ENCODE data around the gene BBS5.

BBS5 gene

DNA sequence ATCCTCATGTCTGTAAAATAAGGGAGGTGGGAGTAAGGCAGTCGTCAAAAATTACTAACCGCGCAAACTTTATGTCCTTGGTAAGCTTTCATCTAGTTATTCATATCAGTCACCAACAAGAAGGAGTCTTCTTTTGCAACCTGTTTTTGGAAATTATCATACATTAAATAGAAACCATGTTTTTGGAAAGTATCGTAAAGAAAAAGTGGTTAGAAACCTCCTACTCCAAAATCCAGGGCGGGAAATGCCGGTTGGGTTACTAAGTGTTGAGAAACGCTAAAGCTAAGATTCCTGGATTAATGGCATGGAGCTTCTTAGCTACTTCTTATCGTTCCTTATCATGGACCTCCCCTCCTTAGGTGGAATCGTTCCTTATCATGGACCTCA lies 778 bp downstream of the BBS5 start:
- 60 to 77% methylated on average over 6 to 9 of the region's 9 CpGs for WGBS, 2 experiments
- H3K27me3 ChIP-seq (ENCODE audit: control insufficient read depth, insufficient read depth, low read length, poor library complexity, severe bottlenecking), result peaks cover 28% of the 10 kb centered on the region
- H3K27ac ChIP-seq (ENCODE audit: insufficient read depth, low read depth, low read length, poor library complexity, severe bottlenecking), result no peak overlapping the region
- peaks cover 4% of the 10 kb centered on the region for H3K36me3 ChIP-seq (ENCODE audit: control insufficient read depth, insufficient read depth, low read length)
- no peaks in the 10 kb centered on the region for H3K9me3 ChIP-seq (ENCODE audit: control insufficient read depth, low read length)
- no peaks in the 10 kb centered on the region for H3K4me1 ChIP-seq (ENCODE audit: control insufficient read depth, insufficient read depth, low read length)
- H3K4me3 ChIP-seq (ENCODE audit: insufficient read depth, low read depth, low read length), result peak overlapping the region; percentile 71

DNA sequence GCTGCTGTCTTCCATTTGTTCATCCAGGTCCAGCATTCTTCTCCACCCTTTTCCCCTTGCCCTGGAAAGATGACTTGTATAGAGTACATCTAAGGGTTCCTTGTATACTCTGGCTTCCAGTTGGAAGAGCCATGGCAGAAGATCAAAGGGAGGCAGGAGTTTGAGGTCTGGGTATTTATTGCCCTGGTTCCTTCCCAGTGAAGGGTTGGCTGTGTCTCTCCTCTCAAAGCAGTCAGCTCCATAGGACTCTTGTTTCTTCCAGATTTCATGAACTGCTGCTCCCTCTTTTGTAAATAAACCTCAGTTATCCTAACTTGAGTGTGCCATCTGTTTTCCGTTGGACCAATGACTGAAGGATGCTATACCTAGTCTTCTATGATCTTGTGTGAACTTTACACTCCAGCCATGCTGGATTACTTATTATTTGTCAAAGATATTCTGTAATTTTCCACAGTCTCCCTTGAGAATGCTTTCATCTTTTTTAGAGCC lies 6.4 kb downstream of the BBS5 start:
- Histone ChIP-seq H3K27me3 (ENCODE audit: control insufficient read depth, insufficient read depth, low read length, poor library complexity, severe bottlenecking) (peaks cover 4% of the 10 kb centered on the region), H3K4me1 (ENCODE audit: control insufficient read depth, insufficient read depth, low read length) (no peaks in the 10 kb centered on the region), H3K27ac (ENCODE audit: insufficient read depth, low read depth, low read length, poor library complexity, severe bottlenecking) (no peak overlapping the region), H3K4me3 (ENCODE audit: insufficient read depth, low read depth, low read length) (no peak overlapping the region), H3K36me3 (ENCODE audit: control insufficient read depth, insufficient read depth, low read length) (peaks cover 5% of the 10 kb centered on the region), H3K9me3 (ENCODE audit: control insufficient read depth, low read length) (no peaks in the 10 kb centered on the region)
- 92 to 100% methylated on average over 1 of the region's 1 CpG for WGBS, 2 experiments

DNA sequence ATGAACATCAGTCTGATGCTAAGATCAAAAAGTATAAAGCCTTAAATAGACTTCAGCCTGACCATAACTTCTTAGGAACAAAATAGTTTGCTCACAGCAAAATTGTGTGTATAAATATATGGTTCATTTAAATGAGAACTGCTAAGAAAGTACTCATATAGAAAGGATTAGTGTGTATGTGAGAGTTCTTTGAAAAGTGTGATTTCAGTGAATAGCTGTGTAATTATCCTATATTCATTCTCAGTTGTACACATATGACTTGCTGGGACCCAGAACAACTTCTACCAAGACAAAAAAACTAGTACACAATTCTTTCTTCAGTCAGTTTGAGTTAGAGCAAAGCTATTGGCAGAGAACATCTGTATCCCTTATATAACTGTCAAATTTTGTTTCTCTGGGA lies 7.2 kb downstream of the BBS5 start:
- Histone ChIP-seq H3K4me1 (ENCODE audit: control insufficient read depth, insufficient read depth, low read length) (no peaks in the 10 kb centered on the region), H3K9me3 (ENCODE audit: control insufficient read depth, low read length) (no peaks in the 10 kb centered on the region), H3K36me3 (ENCODE audit: control insufficient read depth, insufficient read depth, low read length) (peaks cover 8% of the 10 kb centered on the region), H3K4me3 (ENCODE audit: insufficient read depth, low read depth, low read length) (no peak overlapping the region), H3K27me3 (ENCODE audit: control insufficient read depth, insufficient read depth, low read length, poor library complexity, severe bottlenecking) (no peaks in the 10 kb centered on the region), H3K27ac (ENCODE audit: insufficient read depth, low read depth, low read length, poor library complexity, severe bottlenecking) (no peak overlapping the region)

DNA sequence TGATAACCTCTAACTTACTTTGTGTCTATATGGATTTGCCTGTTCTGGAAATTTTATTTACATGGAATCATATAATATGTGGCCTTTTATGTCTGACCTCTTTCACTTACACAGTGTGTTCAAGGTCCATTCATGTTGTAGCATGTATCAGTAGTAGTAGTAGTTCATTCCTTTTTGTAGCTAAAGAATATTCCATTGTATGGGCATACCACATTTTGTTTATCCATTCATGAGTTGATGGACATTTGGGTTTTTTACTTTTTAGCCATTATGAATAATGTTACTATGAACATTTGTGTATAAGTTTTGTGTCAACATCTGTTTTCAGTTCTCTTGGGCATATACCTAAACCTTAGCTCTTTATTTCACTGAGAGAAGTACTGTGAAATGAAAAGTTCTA lies 11.5 kb downstream of the BBS5 start:
- Histone ChIP-seq H3K27ac (ENCODE audit: insufficient read depth, low read depth, low read length, poor library complexity, severe bottlenecking) (no peak overlapping the region), H3K27me3 (ENCODE audit: control insufficient read depth, insufficient read depth, low read length, poor library complexity, severe bottlenecking) (no peaks in the 10 kb centered on the region), H3K36me3 (ENCODE audit: control insufficient read depth, insufficient read depth, low read length) (peaks cover 4% of the 10 kb centered on the region), H3K9me3 (ENCODE audit: control insufficient read depth, low read length) (no peaks in the 10 kb centered on the region), H3K4me3 (ENCODE audit: insufficient read depth, low read depth, low read length) (no peak overlapping the region), H3K4me1 (ENCODE audit: control insufficient read depth, insufficient read depth, low read length) (no peaks in the 10 kb centered on the region)

DNA sequence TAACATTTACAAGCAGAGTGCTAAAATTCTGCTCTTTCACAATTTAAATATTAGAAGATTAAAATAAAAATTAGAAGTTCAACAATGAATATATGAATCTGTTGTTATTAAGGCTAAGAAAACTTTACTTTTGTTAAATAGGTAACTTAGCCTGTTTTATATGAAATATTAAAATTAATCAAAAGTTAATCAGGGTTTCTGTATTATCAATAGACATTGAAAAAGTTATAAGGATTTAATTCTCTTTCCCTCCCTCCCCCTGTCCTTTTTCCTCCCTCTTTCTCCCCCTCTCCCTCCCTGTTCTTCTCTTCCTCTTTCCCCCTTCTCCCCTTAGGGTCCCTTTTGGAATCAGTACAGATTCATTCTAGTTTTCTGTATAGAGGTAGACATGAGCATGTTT lies 12.1 kb downstream of the BBS5 start:
- Histone ChIP-seq H3K4me1 (ENCODE audit: control insufficient read depth, insufficient read depth, low read length) (no peaks in the 10 kb centered on the region), H3K36me3 (ENCODE audit: control insufficient read depth, insufficient read depth, low read length) (peaks cover 4% of the 10 kb centered on the region), H3K4me3 (ENCODE audit: insufficient read depth, low read depth, low read length) (no peak overlapping the region), H3K27me3 (ENCODE audit: control insufficient read depth, insufficient read depth, low read length, poor library complexity, severe bottlenecking) (no peaks in the 10 kb centered on the region), H3K27ac (ENCODE audit: insufficient read depth, low read depth, low read length, poor library complexity, severe bottlenecking) (no peak overlapping the region), H3K9me3 (ENCODE audit: control insufficient read depth, low read length) (no peaks in the 10 kb centered on the region)

DNA sequence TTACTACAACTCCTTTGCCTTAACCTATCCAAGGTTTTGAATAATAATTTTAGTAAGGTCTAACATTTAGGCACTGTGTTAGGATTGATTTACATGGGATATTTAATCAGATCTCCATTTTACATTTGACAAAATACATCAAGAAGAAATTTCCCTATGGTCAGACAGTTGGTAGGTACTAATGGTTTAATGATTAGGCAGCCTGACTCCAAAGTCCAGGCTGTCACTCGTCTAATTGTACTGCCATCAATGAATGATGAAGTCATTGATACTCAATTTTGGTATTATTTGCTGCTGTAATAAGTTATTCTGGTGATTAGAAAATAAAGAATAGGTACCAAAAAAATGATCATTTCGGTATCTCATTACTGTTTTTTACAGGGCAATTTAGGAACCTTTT lies 14.1 kb downstream of the BBS5 start:
- 94% methylated on average over 2 of the region's 2 CpGs for WGBS, 2 experiments
- no peaks in the 10 kb centered on the region for H3K27me3 ChIP-seq (ENCODE audit: control insufficient read depth, insufficient read depth, low read length, poor library complexity, severe bottlenecking)
- H3K36me3 ChIP-seq (ENCODE audit: control insufficient read depth, insufficient read depth, low read length), result peaks cover 4% of the 10 kb centered on the region
- H3K4me1 ChIP-seq (ENCODE audit: control insufficient read depth, insufficient read depth, low read length), result no peaks in the 10 kb centered on the region
- H3K27ac ChIP-seq (ENCODE audit: insufficient read depth, low read depth, low read length, poor library complexity, severe bottlenecking), result no peak overlapping the region
- H3K4me3 ChIP-seq (ENCODE audit: insufficient read depth, low read depth, low read length), result no peak overlapping the region
- H3K9me3 ChIP-seq (ENCODE audit: control insufficient read depth, low read length), result no peaks in the 10 kb centered on the region

DNA sequence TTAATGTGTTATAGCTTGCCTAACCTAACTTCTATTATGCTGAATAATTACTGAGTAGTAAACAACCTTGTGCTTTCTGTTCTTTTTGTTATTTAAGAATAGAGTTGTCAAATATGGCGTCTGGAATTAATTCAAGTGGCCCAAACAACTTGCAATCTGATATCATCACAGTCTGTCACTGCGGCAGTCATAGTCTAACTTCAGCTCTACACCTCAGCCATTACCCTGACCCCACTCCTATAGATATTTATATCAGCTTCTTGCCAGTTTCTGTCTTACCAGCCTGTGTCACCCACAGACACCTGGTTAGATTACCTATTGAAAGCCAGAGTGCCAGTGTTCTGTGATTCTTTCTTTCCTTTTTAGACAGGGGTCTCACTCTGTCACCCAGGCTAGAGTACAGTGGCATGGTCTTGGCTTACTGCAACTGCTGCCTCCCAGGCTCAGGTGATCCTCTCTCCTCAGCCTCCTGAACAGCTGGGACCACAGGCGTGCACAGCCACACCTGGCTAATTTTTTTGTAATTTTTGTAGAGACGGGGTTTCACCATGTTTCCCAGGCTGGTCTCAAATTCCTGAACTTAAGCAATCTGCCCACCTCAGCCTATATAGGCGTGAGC lies 16.1 kb downstream of the BBS5 start:
- H3K9me3 ChIP-seq (ENCODE audit: control insufficient read depth, low read length), result no peaks in the 10 kb centered on the region
- H3K27me3 ChIP-seq (ENCODE audit: control insufficient read depth, insufficient read depth, low read length, poor library complexity, severe bottlenecking), result no peaks in the 10 kb centered on the region
- H3K36me3 ChIP-seq (ENCODE audit: control insufficient read depth, insufficient read depth, low read length), result peaks cover 4% of the 10 kb centered on the region
- H3K4me3 ChIP-seq (ENCODE audit: insufficient read depth, low read depth, low read length), result no peak overlapping the region
- 90 to 93% methylated on average over 5 of the region's 5 CpGs for WGBS, 2 experiments
- no peak overlapping the region for H3K27ac ChIP-seq (ENCODE audit: insufficient read depth, low read depth, low read length, poor library complexity, severe bottlenecking)
- no peaks in the 10 kb centered on the region for H3K4me1 ChIP-seq (ENCODE audit: control insufficient read depth, insufficient read depth, low read length)

DNA sequence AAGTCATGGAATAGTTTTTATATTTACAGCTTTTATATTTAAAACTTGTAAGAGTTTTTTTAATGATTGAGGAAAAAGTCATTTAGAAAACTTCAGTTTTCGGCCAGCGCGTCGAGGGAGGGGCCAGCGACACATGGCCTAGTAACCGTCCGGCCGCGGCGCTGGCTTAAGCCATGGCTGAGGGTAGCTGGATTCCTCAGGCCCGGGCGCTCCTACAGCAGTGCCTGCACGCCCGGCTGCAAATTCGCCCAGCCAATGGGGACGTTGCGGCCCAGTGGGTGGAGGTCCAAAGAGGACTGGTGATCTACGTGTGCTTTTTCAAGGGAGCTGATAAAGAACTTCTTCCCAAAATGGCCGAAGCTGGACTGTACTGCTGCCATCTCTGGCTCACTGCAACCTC lies 25.4 kb downstream of the BBS5 start:
- Histone ChIP-seq H3K36me3 (ENCODE audit: control insufficient read depth, insufficient read depth, low read length) (no peaks in the 10 kb centered on the region), H3K9me3 (ENCODE audit: control insufficient read depth, low read length) (no peaks in the 10 kb centered on the region), H3K27me3 (ENCODE audit: control insufficient read depth, insufficient read depth, low read length, poor library complexity, severe bottlenecking) (no peaks in the 10 kb centered on the region), H3K4me3 (ENCODE audit: insufficient read depth, low read depth, low read length) (no peak overlapping the region), H3K27ac (ENCODE audit: insufficient read depth, low read depth, low read length, poor library complexity, severe bottlenecking) (no peak overlapping the region), H3K4me1 (ENCODE audit: control insufficient read depth, insufficient read depth, low read length) (peaks cover 6% of the 10 kb centered on the region)
- 89 to 97% methylated on average over 19 of the region's 19 CpGs for WGBS, 2 experiments

DNA sequence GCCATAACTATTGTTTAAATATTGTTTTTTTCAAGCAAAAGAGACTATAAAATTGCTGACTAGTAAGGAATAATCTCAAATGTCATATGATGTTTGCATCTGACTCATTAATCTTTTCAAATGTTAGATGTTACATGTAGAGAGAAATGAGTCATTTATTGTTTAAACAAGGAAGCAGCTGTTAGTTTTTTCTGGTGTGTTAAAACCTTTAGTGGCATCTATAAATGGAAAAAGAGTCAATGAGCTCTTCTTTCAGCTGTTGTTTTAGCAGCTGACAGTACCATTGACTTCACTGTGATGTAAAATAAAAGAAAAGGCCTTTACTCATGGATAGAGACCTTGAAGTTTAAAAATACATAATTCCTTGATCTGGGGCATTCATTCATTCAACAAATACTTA lies 28.4 kb downstream of the BBS5 start:
- Histone ChIP-seq H3K27ac (ENCODE audit: insufficient read depth, low read depth, low read length, poor library complexity, severe bottlenecking) (no peak overlapping the region), H3K36me3 (ENCODE audit: control insufficient read depth, insufficient read depth, low read length) (no peaks in the 10 kb centered on the region), H3K9me3 (ENCODE audit: control insufficient read depth, low read length) (no peaks in the 10 kb centered on the region), H3K27me3 (ENCODE audit: control insufficient read depth, insufficient read depth, low read length, poor library complexity, severe bottlenecking) (no peaks in the 10 kb centered on the region), H3K4me3 (ENCODE audit: insufficient read depth, low read depth, low read length) (no peak overlapping the region), H3K4me1 (ENCODE audit: control insufficient read depth, insufficient read depth, low read length) (peaks cover 6% of the 10 kb centered on the region)

DNA sequence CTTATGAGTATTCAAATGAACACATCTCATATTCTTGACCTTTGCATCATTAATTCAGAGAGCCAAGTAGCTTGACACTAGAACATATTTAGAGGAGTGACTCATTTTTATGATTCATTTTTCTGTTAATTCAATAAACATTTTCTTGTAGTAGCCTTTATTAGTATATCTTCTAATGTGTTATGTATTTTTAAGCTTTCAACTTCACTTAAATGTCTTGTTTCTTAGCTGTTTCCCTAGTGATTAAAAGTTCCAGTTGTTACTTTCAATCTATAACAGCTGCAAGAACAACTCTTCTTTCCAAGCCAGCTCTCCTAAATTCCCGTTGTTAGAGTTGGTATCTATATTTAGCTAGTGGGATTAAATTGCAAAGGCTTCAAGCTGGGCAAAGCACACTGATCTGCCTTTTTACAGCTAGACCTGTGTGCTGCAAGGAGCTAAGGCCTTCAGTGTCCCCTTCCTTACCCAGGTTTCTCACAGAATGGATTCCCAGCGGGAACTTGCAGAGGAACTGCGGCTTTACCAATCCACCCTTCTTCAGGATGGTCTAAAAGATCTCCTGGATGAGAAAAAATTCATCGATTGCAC lies 30.1 kb downstream of the BBS5 start, which contains the start of gene KLHL41:
KLHL41 (plus strand) TSS at position 405 of the 588 bp plus-strand sequence; CDS start at position 482, 77 bp downstream.
- H3K27ac ChIP-seq (ENCODE audit: insufficient read depth, low read depth, low read length, poor library complexity, severe bottlenecking), result peak within 1 kb of the TSS; percentile 20
- H3K36me3 ChIP-seq (ENCODE audit: control insufficient read depth, insufficient read depth, low read length), result no peaks in the 10 kb centered on the region
- no peaks in the 10 kb centered on the region for H3K27me3 ChIP-seq (ENCODE audit: control insufficient read depth, insufficient read depth, low read length, poor library complexity, severe bottlenecking)
- H3K4me3 ChIP-seq (ENCODE audit: insufficient read depth, low read depth, low read length), result no peak within 1 kb of the TSS
- peaks cover 6% of the 10 kb centered on the region for H3K4me1 ChIP-seq (ENCODE audit: control insufficient read depth, insufficient read depth, low read length)
- no peaks in the 10 kb centered on the region for H3K9me3 ChIP-seq (ENCODE audit: control insufficient read depth, low read length)
- 56 to 58% methylated on average over 4 of the region's 4 CpGs for WGBS, 2 experiments

Data from ectodermal cell (in vitro differentiated cells).